Measurements from ENCODE around the gene FRMPD2. TPM values are rescaled to one million over a fixed set of nuclear protein-coding genes. Genes with fewer than 3 reads are reported as not detected.

The FRMPD2 gene
- total and polyA plus RNA-seq, 2 experiments from 2014 or later = not detected

DNA sequence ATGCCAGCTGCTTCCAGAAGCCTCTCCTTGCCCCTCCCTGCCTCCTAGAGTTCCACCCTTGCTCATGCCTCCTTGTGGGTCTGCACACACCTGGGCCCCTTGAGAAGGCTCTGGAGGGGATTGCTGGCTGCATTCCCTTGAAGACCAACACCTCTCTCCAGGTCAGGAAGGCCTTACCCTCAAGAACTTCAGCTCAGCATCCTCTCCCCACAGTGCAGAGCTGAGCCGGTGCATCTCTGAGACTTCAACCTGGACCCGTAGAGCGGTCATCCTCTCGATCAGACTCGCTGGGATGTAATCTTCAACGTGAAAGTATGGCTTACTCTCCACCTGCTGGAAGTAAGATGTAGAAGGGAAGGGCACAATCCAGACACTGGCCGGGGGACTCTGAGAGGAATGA lies 62.7 kb downstream of the FRMPD2 start (continued):
- TF ChIP-seq, protein P1, sequence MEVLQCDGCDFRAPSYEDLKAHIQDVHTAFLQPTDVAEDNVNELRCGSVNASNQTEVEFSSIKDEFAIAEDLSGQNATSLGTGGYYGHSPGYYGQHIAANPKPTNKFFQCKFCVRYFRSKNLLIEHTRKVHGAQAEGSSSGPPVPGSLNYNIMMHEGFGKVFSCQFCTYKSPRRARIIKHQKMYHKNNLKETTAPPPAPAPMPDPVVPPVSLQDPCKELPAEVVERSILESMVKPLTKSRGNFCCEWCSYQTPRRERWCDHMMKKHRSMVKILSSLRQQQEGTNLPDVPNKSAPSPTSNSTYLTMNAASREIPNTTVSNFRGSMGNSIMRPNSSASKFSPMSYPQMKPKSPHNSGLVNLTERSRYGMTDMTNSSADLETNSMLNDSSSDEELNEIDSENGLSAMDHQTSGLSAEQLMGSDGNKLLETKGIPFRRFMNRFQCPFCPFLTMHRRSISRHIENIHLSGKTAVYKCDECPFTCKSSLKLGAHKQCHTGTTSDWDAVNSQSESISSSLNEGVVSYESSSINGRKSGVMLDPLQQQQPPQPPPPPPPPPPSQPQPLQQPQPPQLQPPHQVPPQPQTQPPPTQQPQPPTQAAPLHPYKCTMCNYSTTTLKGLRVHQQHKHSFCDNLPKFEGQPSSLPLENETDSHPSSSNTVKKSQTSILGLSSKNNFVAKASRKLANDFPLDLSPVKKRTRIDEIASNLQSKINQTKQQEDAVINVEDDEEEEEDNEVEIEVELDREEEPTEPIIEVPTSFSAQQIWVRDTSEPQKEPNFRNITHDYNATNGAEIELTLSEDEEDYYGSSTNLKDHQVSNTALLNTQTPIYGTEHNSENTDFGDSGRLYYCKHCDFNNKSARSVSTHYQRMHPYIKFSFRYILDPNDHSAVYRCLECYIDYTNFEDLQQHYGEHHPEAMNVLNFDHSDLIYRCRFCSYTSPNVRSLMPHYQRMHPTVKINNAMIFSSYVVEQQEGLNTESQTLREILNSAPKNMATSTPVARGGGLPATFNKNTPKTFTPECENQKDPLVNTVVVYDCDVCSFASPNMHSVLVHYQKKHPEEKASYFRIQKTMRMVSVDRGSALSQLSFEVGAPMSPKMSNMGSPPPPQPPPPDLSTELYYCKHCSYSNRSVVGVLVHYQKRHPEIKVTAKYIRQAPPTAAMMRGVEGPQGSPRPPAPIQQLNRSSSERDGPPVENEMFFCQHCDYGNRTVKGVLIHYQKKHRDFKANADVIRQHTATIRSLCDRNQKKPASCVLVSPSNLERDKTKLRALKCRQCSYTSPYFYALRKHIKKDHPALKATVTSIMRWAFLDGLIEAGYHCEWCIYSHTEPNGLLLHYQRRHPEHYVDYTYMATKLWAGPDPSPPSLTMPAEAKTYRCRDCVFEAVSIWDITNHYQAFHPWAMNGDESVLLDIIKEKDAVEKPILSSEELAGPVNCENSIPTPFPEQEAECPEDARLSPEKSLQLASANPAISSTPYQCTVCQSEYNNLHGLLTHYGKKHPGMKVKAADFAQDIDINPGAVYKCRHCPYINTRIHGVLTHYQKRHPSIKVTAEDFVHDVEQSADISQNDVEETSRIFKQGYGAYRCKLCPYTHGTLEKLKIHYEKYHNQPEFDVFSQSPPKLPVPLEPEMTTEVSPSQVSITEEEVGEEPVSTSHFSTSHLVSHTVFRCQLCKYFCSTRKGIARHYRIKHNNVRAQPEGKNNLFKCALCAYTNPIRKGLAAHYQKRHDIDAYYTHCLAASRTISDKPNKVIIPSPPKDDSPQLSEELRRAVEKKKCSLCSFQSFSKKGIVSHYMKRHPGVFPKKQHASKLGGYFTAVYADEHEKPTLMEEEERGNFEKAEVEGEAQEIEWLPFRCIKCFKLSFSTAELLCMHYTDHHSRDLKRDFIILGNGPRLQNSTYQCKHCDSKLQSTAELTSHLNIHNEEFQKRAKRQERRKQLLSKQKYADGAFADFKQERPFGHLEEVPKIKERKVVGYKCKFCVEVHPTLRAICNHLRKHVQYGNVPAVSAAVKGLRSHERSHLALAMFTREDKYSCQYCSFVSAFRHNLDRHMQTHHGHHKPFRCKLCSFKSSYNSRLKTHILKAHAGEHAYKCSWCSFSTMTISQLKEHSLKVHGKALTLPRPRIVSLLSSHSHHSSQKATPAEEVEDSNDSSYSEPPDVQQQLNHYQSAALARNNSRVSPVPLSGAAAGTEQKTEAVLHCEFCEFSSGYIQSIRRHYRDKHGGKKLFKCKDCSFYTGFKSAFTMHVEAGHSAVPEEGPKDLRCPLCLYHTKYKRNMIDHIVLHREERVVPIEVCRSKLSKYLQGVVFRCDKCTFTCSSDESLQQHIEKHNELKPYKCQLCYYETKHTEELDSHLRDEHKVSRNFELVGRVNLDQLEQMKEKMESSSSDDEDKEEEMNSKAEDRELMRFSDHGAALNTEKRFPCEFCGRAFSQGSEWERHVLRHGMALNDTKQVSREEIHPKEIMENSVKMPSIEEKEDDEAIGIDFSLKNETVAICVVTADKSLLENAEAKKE (CRISPR knock-in tag; IDR thresholded peaks at IDR 0.05) = no peak
- TF ChIP-seq, protein P2, sequence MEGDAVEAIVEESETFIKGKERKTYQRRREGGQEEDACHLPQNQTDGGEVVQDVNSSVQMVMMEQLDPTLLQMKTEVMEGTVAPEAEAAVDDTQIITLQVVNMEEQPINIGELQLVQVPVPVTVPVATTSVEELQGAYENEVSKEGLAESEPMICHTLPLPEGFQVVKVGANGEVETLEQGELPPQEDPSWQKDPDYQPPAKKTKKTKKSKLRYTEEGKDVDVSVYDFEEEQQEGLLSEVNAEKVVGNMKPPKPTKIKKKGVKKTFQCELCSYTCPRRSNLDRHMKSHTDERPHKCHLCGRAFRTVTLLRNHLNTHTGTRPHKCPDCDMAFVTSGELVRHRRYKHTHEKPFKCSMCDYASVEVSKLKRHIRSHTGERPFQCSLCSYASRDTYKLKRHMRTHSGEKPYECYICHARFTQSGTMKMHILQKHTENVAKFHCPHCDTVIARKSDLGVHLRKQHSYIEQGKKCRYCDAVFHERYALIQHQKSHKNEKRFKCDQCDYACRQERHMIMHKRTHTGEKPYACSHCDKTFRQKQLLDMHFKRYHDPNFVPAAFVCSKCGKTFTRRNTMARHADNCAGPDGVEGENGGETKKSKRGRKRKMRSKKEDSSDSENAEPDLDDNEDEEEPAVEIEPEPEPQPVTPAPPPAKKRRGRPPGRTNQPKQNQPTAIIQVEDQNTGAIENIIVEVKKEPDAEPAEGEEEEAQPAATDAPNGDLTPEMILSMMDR (conservative IDR thresholded peaks at IDR 0.05; ENCODE audit: low read depth in 2 of 2) = no peak
- no peak for TF ChIP-seq ZNF114 (CRISPR knock-in tag; IDR thresholded peaks at IDR 0.05)
- no peak for TF ChIP-seq EZH2 (IDR thresholded peaks at IDR 0.05; ENCODE audit: low read depth, unreplicated experiment)
- no peak for TF ChIP-seq NANOG (IDR thresholded peaks at IDR 0.05; ENCODE audit: borderline replicate concordance)
- no peak for TF ChIP-seq EZH2phosphoT487 (IDR thresholded peaks at IDR 0.05; ENCODE audit: unreplicated experiment)

DNA sequence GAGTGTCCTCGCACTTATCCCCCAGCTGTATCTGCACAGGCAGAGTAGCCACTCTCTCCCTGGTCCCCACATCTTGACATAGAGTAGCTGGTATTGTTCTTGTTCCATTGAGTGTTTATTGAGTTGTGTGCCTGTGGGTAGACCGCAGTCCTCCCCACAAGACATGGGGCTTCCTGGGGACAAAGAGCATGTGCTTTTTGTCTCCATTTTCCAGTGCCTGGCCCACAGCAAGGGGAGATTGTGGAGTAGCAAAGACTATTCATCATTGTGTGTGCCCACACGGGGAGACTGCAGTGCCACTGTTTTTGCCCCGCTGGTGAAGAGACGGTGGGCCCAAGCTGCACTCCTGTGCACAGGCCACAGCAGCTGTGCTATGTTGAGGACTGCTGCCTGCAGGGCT lies 63.5 kb downstream of the FRMPD2 start:
- DNase-seq (ENCODE audit: low spot score) = no peak
- ATAC-seq = no peak
- Mint-ChIP-seq H3K36me3 (ENCODE audit: low read depth) (no peaks in the 10 kb centered on the region), H3K27me3 (ENCODE audit: insufficient read depth, low read depth, poor library complexity) (no peaks in the 10 kb centered on the region), H3K4me3 (no peak overlapping the region), H3K4me1 (peaks cover 13% of the 10 kb centered on the region), H3K27ac (no peak overlapping the region), H3K9me3 (no peaks in the 10 kb centered on the region; the same call in 2 of the 3 replicates)
- no peak overlapping the region for H3K4me2 ChIP-seq
- H3K79me2 ChIP-seq (replicated peaks; ENCODE audit: insufficient read depth) = no peaks in the 10 kb centered on the region
- no peaks in the 10 kb centered on the region for H3K27me3 ChIP-seq (ENCODE audit: insufficient read depth)
- no peak overlapping the region for H3K27ac ChIP-seq (ENCODE audit: low read depth)
- H3K9me2 ChIP-seq (ENCODE audit: insufficient read depth) = no peaks in the 10 kb centered on the region; the same call in 1 of the 2 replicates
- no peak overlapping the region for H2AFZ ChIP-seq
- H3K4me1 ChIP-seq (ENCODE audit: insufficient read depth) = peaks cover 2% of the 10 kb centered on the region; the same call in 1 of the 2 replicates
- H3K4me3 ChIP-seq = no peak overlapping the region
- no peaks in the 10 kb centered on the region for H3F3A ChIP-seq (replicated peaks; ENCODE audit: low read depth)
- no peaks in the 10 kb centered on the region for H3K36me3 ChIP-seq (ENCODE audit: insufficient read depth)
- no peaks in the 10 kb centered on the region for H4K20me1 ChIP-seq (replicated peaks; ENCODE audit: insufficient read depth)
- TF ChIP-seq, protein P3, sequence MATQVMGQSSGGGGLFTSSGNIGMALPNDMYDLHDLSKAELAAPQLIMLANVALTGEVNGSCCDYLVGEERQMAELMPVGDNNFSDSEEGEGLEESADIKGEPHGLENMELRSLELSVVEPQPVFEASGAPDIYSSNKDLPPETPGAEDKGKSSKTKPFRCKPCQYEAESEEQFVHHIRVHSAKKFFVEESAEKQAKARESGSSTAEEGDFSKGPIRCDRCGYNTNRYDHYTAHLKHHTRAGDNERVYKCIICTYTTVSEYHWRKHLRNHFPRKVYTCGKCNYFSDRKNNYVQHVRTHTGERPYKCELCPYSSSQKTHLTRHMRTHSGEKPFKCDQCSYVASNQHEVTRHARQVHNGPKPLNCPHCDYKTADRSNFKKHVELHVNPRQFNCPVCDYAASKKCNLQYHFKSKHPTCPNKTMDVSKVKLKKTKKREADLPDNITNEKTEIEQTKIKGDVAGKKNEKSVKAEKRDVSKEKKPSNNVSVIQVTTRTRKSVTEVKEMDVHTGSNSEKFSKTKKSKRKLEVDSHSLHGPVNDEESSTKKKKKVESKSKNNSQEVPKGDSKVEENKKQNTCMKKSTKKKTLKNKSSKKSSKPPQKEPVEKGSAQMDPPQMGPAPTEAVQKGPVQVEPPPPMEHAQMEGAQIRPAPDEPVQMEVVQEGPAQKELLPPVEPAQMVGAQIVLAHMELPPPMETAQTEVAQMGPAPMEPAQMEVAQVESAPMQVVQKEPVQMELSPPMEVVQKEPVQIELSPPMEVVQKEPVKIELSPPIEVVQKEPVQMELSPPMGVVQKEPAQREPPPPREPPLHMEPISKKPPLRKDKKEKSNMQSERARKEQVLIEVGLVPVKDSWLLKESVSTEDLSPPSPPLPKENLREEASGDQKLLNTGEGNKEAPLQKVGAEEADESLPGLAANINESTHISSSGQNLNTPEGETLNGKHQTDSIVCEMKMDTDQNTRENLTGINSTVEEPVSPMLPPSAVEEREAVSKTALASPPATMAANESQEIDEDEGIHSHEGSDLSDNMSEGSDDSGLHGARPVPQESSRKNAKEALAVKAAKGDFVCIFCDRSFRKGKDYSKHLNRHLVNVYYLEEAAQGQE (IDR thresholded peaks at IDR 0.05; ENCODE audit: unreplicated experiment) = no peak
- TF ChIP-seq ZNF331 (CRISPR knock-in tag; IDR thresholded peaks at IDR 0.05; ENCODE audit: low read depth) (no peak), CREB1 (CRISPR knock-in tag; IDR thresholded peaks at IDR 0.05; ENCODE audit: low read depth) (no peak), ZNF114 (CRISPR knock-in tag; IDR thresholded peaks at IDR 0.05) (no peak)
- TF ChIP-seq, protein P4, sequence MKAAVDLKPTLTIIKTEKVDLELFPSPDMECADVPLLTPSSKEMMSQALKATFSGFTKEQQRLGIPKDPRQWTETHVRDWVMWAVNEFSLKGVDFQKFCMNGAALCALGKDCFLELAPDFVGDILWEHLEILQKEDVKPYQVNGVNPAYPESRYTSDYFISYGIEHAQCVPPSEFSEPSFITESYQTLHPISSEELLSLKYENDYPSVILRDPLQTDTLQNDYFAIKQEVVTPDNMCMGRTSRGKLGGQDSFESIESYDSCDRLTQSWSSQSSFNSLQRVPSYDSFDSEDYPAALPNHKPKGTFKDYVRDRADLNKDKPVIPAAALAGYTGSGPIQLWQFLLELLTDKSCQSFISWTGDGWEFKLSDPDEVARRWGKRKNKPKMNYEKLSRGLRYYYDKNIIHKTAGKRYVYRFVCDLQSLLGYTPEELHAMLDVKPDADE (IDR thresholded peaks at IDR 0.05) = no peak

Measured in GM23338 (cell line).